HK-2 (cell line): ENCODE results near the gene TEAD4.
A peak's percentile ranks its signal among the peaks of the same experiment; 100 is the strongest.

ENCODE experiments used
- DNase-seq: peaks from one replicate; pipeline ENCODE4 v3.0.0-alpha.2; 2018; ENCODE audit not compliant: unreplicated experiment

TEAD4 gene

DNA sequence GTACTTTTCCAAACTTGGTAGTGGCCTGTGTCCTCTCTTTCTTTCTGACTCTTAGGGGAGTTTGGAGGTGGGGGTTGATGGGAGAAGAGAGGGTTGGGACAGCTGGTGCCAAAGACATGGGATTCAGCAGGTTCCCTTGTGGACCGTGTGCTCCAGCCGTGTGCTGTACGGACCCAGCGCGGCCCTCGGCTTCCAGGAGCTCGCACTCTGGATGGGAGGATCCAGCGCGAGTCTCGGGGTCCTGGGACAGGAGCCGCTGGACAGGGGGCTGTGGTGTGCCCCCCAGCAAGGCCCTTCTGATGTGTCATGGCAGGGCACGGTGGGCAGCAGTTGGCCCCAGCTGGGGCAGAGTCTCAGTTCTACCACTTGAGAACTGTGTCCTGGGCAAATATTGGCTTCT is 73.0 kb downstream of the TEAD4 start:
- no peak for DNase-seq

- no peak for DNase-seq
Measured at GRCh38 chr12:3032770-3033538, 73.8 kb downstream of the TEAD4 start.

GRCh38 chr12:3033539-3033867 is 74.3 kb downstream of the TEAD4 start:
- DNase-seq = no peak

DNA sequence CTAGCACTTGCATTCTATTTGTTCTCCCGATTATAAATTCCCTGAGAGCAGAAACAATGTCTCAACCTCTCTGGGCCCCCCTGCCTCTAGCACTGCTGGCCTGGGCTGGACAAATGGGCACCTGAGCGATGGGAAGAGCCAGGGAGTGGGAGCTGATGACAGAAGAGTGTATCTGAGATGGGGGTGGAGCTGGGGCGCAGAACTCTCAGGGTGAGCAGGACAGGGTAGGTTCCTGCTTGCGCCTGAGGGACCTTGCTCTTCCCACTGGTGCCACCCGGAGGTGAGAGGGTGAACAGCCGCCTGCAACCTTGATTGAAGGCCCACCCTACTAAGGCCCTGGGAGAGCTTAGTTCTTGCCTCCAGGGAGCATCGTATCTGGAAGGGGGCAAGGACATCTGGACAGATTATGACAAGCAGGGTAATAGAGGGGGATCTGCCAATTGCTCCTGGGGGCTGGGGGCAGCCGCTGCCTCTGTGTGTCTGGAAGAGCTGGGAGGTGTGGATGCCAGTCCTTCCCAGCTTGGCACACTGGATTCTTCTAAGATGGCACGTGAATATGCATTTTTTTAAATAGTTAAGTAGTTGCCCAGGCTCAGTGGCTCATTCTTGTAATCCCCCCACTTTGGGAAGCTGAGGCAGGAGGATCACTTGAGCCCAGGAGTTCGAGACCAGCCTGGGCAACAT is 75.0 kb downstream of the TEAD4 start:
- DNase-seq = peak; percentile 64

GRCh38 chr12:3035171-3035570 is 76.0 kb downstream of the TEAD4 start:
- DNase-seq = no peak

DNA sequence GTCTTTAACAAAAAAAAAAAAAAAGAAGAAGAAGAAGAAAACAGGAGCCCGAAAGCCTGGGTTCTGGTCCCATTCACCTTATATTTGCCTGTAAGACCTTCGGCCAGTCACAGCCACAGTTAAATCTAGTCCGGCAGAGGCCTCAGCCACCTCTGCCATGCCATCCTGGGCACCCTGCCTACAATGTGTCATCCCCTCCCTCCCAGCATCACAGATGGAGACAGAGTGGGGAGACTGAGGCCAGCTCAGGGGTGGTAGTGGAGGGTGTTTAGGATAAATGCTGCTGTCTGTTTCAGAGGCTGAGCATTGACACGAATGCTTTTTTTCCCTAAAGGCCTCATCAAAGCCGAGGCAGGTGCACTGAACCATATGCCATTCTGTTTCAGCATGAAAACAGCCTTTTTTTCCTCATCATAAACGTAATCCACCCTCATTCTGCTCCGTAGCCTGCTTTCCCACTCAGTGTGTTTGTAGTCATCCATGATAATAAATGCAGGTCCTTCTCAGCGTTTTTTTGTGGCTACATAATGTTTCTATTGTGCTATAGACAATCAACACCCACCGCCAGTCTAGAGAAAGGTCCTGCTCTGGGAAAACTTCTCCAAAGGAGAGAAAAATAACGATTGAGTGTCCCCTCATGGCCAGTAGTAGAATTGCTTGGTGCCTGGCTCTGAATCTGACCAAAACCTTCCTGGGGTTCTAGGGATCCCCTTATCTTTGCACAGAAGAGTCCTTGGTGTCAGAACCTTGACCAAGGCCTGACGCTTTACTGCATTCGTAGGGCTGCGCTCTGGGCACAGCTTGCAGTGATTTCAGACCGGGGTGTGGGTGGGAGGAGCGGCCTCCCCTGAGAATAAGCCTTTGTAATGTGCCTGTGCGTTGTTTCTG is 76.9 kb downstream of the TEAD4 start:
- DNase-seq = no peak

- DNase-seq = no peak
Measured at GRCh38 chr12:3036901-3037600, 77.9 kb downstream of the TEAD4 start.

DNA sequence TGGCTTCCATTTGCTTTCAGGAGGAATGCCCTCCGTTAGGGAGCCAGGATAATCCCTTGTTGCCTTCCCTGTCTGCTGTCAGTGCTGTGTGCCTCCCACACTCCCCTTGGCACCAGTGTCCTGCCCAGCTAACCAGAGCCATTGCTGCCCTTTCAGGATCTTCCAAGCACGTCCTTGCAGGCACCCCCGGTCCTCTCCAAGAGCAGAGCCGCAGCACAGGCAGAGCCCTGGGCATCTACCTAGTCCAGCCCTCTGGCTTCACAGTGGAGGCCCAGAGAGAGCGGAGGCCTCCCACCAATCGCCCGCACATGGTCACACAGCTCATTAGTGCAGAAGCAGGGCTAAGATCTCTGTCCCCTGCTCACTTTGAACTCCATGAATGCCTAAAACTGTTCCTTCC is 79.0 kb downstream of the TEAD4 start:
- no peak for DNase-seq

DNA sequence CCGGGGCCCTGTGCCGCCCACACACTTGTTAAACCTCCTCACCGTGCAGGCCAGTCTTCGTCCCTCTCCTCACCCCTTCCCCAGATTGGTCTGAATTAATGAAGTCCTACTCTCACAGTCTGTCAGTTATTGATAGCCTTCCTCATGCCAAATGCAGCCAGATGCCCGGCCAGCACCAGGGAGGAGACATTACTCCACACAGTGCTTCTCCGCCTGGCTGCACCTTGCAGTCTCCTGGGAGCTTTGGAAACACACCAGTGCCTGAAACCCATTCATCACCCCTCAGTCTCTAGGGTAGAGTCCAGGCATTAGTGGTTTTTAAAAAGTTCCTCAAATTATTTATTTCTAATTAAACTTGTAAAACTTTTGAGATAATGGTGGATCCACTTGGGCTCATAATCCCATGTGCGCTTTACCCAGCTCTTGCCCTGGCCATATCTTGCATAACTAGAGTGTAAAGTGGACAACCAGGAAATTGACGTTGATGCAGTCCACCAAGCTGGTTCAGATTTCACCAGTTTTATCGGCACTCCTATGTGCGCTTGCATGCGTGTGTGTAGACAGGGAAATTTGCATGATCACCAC is 79.8 kb downstream of the TEAD4 start:
- no peak for DNase-seq

- DNase-seq = no peak
Measured at GRCh38 chr12:3040026-3040656, 80.9 kb downstream of the TEAD4 start.

GRCh38 chr12:3040663-3041544 is 81.7 kb downstream of the TEAD4 start:
- DNase-seq = no peak

GRCh38 chr12:3041558-3042164 is 82.5 kb downstream of the TEAD4 start:
- DNase-seq = peak; percentile 77

DNA sequence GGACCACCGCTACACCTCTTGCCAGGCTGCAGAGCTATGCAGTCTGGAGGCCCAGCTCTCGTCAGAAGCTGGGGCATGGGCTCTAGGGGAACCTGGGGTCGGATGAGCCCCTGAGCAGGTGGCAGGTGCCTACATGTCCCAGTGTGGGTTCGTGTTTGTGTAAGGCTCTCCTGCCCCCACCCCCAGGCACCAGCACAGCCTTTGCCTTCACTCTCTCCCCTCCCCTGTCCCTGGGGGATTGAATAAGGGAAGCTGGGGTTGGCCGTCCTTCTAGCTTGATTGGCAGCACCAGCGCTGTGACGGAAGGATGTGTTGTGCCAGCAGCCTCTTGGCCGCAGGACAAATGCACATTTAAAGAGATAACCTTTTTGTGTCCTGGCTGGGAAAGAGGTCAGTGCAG is 83.2 kb downstream of the TEAD4 start:
- DNase-seq = no peak

- DNase-seq = no peak
Measured at GRCh38 chr12:3042826-3043225, 83.6 kb downstream of the TEAD4 start.

GRCh38 chr12:3043406-3043805 is 84.2 kb downstream of the TEAD4 start:
- DNase-seq = no peak

DNA sequence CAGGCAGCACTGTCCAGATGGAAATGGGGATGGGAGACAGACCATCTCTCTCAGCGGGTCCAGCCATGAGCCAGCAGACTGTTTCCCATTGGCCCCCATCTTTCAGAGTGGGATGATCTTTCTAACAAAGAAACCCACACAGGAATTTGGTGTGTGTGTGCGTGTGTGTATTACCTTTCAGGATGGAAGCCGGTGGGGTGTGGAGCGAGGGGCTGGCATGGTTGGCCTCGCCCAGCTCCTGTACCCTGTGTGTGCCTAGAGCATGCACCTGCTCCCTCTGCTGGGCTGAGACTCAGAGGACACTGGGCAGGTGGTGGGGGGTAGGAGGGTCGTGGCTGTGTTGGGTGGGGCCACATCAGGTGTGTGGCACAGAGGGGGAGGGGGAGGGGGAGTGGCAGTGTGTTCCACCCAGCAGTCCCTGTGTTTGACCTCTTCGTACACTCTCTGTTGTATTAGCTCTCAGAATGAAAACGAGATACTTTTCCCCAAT is 85.0 kb downstream of the TEAD4 start:
- no peak for DNase-seq

DNA sequence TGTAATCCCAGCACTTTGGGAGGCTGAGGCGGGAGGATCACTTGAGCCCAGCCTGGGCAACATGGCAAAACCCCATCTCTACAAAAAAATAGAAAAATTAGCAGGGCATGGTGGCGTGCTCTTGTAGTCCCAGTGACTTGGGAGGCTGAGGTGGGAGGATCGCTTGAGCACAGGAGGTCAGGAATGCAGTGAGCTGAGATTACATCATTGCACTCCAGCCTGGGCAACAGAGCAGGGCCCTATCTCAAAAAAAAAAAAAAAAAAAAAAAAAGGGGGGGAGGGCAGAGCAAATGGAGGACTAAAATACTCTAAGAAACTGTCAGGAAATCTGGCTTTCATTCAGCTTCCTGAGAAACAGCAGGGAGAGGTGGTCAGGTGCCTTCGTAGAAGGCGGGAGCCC is 86.3 kb downstream of the TEAD4 start:
- no peak for DNase-seq

- DNase-seq = no peak
Measured at GRCh38 chr12:3045989-3046388, 86.8 kb downstream of the TEAD4 start.

- no peak for DNase-seq
Measured at GRCh38 chr12:3046441-3047200, 87.4 kb downstream of the TEAD4 start.
